HG03342 (cell line): Measurements from ENCODE around the gene MAPKAP1.
"Not testable (repeated sequence)": the region's sequence is repeated elsewhere in the genome, so short reads cannot be mapped to it uniquely, and the experiment has no call there.

Experiments used
- ATAC-seq: cut with Tn5 transposase; IDR thresholded peaks from one replicate; pipeline ENCODE4 v1.9.1; 2021; ENCODE audit warnings: mild to moderate bottlenecking, moderate library complexity; ENCODE audit not compliant: unreplicated experiment

The MAPKAP1 gene

GRCh38 chr9:125400725-125401716 is 306.0 kb downstream of the MAPKAP1 start:
- no peak for ATAC-seq

GRCh38 chr9:125400232-125400631 is 306.8 kb downstream of the MAPKAP1 start:
- ATAC-seq, result not testable (repeated sequence)

GRCh38 chr9:125399666-125400065 is 307.3 kb downstream of the MAPKAP1 start:
- ATAC-seq, result no peak

GRCh38 chr9:125399165-125399564 is 307.8 kb downstream of the MAPKAP1 start:
- no peak for ATAC-seq

GRCh38 chr9:125398243-125398642 is 308.8 kb downstream of the MAPKAP1 start:
- ATAC-seq, result no peak

GRCh38 chr9:125397736-125398135 is 309.3 kb downstream of the MAPKAP1 start:
- ATAC-seq, result no peak

- ATAC-seq, result no peak
Observed at GRCh38 chr9:125396799-125397198, 310.2 kb downstream of the MAPKAP1 start.

GRCh38 chr9:125393426-125393825 is 313.6 kb downstream of the MAPKAP1 start:
- ATAC-seq, result no peak

GRCh38 chr9:125391704-125392103 is 315.3 kb downstream of the MAPKAP1 start:
- ATAC-seq, result no peak

GRCh38 chr9:125388978-125389377 is 318.0 kb downstream of the MAPKAP1 start:
- no peak for ATAC-seq

GRCh38 chr9:125387861-125388524 is 319.0 kb downstream of the MAPKAP1 start:
- ATAC-seq, result no peak
